ENCODE data around the gene TPPP3. TPM values are rescaled to one million over a fixed set of nuclear protein-coding genes. Genes with fewer than 3 reads are reported as not detected.

The TPPP3 gene
- total RNA-seq, 4 donors from 2014 or later: 0.54 to 2.3 (median 1.5) TPM

DNA sequence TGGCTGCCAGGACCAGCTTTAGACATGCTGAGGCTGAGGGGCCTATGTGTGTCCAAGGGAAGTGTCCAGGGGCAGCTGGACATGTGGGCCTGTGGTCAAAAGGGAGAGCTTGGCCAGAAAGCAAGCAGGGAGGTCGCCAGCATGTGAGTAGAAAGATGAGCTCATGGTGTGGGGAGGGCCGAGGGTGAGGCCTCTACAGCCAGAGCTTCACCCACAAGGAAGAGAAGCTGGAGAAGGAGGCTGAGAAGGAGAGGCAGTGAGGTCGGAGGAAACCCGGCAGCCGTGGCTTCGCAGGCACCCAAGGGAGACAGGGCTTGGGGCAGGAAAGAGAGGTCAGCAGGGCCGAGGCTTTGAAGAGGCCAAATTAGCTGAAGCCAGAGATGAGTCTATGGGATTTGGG lies 33.7 kb upstream of the TPPP3 start:
- intact Hi-C loops (cut with DNase I): loop anchor here (5.0 kb wide), 1 partner anchor 40 kb away; no protein-coding TSS in a partner anchor
- no peaks in the 10 kb centered on the region for H3K36me3 ChIP-seq
- TF ChIP-seq, protein P1, sequence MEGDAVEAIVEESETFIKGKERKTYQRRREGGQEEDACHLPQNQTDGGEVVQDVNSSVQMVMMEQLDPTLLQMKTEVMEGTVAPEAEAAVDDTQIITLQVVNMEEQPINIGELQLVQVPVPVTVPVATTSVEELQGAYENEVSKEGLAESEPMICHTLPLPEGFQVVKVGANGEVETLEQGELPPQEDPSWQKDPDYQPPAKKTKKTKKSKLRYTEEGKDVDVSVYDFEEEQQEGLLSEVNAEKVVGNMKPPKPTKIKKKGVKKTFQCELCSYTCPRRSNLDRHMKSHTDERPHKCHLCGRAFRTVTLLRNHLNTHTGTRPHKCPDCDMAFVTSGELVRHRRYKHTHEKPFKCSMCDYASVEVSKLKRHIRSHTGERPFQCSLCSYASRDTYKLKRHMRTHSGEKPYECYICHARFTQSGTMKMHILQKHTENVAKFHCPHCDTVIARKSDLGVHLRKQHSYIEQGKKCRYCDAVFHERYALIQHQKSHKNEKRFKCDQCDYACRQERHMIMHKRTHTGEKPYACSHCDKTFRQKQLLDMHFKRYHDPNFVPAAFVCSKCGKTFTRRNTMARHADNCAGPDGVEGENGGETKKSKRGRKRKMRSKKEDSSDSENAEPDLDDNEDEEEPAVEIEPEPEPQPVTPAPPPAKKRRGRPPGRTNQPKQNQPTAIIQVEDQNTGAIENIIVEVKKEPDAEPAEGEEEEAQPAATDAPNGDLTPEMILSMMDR (IDR thresholded peaks at IDR 0.05): no peak
- no peak for TF ChIP-seq POLR2A (IDR thresholded peaks at IDR 0.05)
- H3K9me3 ChIP-seq: no peaks in the 10 kb centered on the region
- no peaks in the 10 kb centered on the region for H3K27me3 ChIP-seq
- H3K4me3 ChIP-seq (replicated peaks in 1 of 3): no peak overlapping the region
- H3K27ac ChIP-seq: no peak overlapping the region
- WGBS, 2 donors: 67 to 78% methylated on average over 7 of the region's 7 CpGs
- H3K4me1 ChIP-seq: peaks cover 37 to 68% of the 10 kb centered on the region in 2 donors
- no peak for DNase-seq

DNA sequence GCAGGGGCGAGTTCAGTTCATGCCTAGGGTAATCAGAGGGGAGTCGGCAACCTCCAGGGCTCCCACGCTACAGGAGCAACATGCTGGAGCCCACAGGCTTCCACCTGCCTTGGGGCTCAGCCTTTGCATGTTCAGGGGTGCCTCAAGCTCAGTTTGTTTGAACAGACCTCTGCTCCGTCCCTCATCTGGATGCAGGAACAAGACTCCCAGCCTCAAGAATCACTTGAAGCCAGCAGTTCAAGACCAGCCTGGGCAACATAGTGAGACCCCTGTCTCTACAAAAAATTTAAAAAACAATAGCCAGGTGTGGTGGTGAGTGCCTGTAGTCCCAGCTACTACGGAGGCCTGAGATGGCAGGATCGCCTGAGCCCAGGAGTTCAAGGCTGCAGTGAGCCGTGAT lies 32.7 kb upstream of the TPPP3 start:
- H3K4me1 ChIP-seq: peaks cover 31 to 62% of the 10 kb centered on the region in 2 donors
- H3K4me3 ChIP-seq (replicated peaks in 1 of 3): no peak overlapping the region
- no peak for DNase-seq
- no peaks in the 10 kb centered on the region for H3K9me3 ChIP-seq
- H3K27ac ChIP-seq: peak overlapping the region in 2 of 3 donors; percentile 77 to 96
- intact Hi-C loops (cut with DNase I): loop anchor here (5.0 kb wide), 1 partner anchor 41 kb away; no protein-coding TSS in a partner anchor
- H3K36me3 ChIP-seq: no peaks in the 10 kb centered on the region
- no peak for TF ChIP-seq POLR2A (IDR thresholded peaks at IDR 0.05)
- TF ChIP-seq, protein P1 (IDR thresholded peaks at IDR 0.05): no peak
- WGBS, 2 donors: 95 to 96% methylated on average over 7 of the region's 7 CpGs
- H3K27me3 ChIP-seq: no peaks in the 10 kb centered on the region

DNA sequence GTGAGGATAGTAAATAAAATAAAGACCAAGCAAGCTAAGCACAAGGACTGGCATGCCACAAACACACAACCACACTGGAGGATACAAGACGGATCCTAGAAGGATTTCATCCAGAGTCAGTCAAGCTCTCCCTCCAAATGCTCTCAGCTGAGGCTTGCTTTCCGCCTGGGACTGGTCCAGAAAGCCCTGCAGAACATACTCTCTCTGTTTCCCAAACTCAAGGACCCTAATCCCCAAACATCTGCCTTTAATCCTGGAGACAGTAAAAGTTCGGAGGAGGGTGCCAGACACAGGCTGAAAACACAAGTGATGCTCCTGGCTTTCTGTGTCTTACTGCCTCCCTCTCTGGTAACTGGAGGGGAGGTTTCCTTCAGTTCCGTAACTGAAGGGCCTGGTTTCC lies 32.3 kb upstream of the TPPP3 start:
- Histone ChIP-seq H3K4me3 (replicated peaks in 1 of 3) (no peak overlapping the region), H3K4me1 (peaks cover 31 to 59% of the 10 kb centered on the region in 2 donors), H3K9me3 (no peaks in the 10 kb centered on the region), H3K36me3 (no peaks in the 10 kb centered on the region), H3K27me3 (no peaks in the 10 kb centered on the region), H3K27ac (peak overlapping the region in 2 of 3 donors; percentile 77 to 96)
- intact Hi-C loops (cut with DNase I): loop anchor here (5.0 kb wide), 1 partner anchor 42 kb away; no protein-coding TSS in a partner anchor
- 77 to 84% methylated on average over 4 of the region's 4 CpGs for WGBS, 2 donors
- DNase-seq: no peak
- TF ChIP-seq, protein P1 (IDR thresholded peaks at IDR 0.05): no peak
- no peak for TF ChIP-seq POLR2A (IDR thresholded peaks at IDR 0.05)

DNA sequence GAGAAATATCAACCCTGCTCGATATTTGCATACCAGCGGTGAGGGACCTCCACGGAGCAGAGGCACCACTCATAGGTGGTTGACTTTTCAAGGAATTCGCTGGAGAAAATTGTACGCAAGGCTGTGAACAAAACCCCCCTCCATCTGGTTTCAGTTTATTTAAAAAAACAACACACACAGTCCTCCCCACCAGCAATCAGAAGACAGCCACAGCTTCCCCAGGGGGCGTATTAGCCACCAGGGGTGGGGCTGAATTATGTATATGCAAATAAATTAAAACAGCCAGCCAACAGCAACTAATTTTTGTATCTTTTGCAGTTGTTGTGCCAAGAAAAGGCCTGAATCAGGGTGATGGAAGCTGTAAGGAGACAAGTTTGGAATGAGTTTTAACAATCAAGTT lies 31.8 kb upstream of the TPPP3 start:
- TF ChIP-seq, protein P1 (IDR thresholded peaks at IDR 0.05): no peak
- TF ChIP-seq POLR2A (IDR thresholded peaks at IDR 0.05): no peak
- no peaks in the 10 kb centered on the region for H3K9me3 ChIP-seq

DNA sequence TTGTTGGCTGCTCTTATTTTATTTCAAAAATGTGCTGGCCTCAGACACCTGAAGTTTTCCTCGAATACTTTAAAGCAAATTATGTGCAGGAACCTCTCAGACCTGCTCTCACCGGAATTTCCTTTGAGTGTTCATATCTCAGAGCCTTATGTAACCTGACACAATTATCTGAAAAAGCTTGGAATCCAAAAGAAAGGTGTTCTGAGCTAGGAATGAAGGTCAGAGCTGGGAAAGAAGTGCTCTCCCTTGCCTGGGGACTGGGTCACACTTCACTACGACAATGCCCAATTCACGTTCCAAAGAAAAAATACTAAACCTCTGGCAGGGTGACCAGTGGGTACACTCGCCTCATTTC lies 30.9 kb upstream of the TPPP3 start:
- Histone ChIP-seq H3K27me3 (no peaks in the 10 kb centered on the region), H3K27ac (peak overlapping the region; percentile 57 to 96 (median 77)), H3K9me3 (no peaks in the 10 kb centered on the region), H3K4me1 (peaks cover 25 to 46% of the 10 kb centered on the region in 2 donors), H3K36me3 (no peaks in the 10 kb centered on the region), H3K4me3 (replicated peaks in 1 of 3) (no peak overlapping the region)
- intact Hi-C loops (cut with DNase I): no loop called here
- no peak for TF ChIP-seq POLR2A (IDR thresholded peaks at IDR 0.05)
- WGBS, 2 donors: 24 to 26% methylated on average over 5 of the region's 5 CpGs
- no peak for DNase-seq

More for the DNA sequence above, 31.8 kb upstream of the TPPP3 start:
- WGBS, 2 donors: 15 to 19% methylated on average over 6 of the region's 6 CpGs
- Histone ChIP-seq H3K4me3 (replicated peaks in 1 of 3) (no peak overlapping the region), H3K27ac (peak overlapping the region; percentile 57 to 96 (median 77)), H3K4me1 (peaks cover 27 to 54% of the 10 kb centered on the region in 2 donors), H3K27me3 (no peaks in the 10 kb centered on the region), H3K36me3 (no peaks in the 10 kb centered on the region)
- intact Hi-C loops (cut with DNase I): loop anchor here (5.0 kb wide), 1 partner anchor 42 kb away; no protein-coding TSS in a partner anchor
- DNase-seq: peak in 1 of 2 donors; percentile 49

All from thyroid gland (tissue), 4 donors.